HS-27A (cell line): ENCODE data around the gene CYB561D1.

Source experiments
- DNase-seq: peaks from one replicate; pipeline ENCODE4 v3.0.0-alpha.2; 2012; ENCODE audit warnings: low read depth, missing footprints

Gene CYB561D1

DNA sequence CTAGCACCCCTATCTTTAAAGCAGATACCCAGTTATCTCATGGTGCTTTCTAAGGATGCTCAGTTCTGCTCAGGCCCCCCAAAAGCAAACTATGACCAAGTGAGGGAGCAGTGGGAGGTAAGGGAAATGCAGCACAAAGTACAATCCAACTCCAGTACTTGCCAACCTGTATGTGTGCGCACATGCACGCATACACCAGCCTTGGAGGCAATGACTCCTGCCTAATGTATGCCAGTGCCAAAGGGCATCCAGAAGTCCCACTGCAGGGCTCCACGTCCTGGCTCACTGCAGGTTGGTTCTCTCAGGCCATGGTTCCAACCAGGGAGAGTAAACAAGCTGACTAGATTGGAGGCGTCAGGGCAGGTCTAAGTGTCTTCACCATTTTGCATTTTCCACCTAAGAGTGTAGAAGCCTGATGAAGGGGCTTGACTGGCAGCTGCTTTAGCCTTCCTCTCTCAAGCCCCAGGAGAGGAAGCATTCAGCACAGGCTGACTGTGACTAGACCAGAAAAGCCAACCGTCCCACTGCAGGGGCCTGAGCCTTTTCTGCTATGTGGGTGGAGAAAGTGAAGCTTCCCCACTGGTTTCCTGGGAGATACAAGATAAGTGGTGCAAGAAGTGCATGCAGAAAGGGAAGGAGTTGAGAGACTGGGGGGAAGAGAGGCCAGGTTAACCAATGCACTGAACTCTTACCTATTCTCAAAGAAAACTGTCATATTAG is 7.9 kb downstream of the CYB561D1 start:
- DNase-seq = no peak

DNA sequence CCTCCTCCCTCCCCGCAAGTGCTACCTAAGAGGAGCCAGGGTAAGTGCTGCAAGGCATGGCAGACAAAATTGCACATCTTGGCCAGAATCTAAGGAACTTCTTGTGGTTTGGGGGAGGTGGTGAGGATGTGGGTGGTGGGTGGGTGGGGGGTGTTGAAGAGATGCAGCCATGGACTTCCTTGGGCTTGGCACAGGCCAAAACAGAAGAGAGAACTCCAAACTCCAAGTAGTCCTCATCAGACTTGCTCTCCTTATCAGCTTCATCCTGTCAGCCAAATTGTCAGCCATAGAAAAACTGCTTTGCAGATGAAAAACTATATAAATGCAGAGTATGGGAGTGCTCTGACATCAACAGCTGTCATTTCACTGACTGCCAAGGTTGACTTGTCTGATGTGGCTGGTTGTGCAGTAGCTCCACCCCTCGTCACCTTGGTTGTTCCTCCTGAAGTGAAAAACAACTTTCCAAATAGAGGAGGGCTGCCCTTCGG is 8.5 kb downstream of the CYB561D1 start:
- no peak for DNase-seq

DNA sequence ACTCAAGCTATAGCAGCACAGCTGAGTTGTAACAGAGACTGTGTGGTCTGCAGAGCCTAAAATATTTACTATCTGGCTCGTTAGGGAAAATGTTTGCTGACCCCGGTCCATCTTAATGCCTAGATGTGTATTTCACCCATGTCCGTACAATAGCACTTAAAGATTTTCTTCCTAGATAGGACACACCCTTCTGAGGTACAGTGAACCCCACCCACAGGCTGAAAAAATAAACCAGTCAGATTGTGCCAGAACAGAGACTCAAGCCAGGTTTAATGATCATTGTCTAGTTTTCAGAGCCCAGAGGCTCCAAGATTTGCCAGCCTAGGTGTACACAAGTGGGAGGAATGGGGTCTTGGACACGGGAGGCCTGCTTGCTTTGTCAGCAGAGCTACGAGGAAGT is 10.0 kb downstream of the CYB561D1 start:
- DNase-seq = no peak

DNA sequence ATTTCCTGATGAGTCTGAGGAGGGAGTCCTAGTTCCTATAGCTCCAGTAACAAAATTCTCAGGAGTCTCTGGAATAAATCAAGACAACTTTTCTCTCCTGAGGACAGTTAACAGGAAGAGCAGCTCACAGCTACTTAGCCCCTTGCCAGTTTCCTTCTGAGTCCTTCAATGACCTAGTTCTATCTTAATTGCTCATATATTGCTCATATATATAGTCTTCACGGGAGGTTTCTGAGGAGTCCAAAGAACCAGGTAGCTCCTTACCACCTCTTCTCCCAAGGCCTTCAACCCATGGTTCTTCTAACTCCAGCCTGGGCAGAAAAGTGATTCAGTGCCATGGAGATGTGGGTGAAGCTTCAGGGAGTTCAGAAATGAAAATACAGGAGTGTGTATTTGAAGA is 11.1 kb downstream of the CYB561D1 start:
- DNase-seq = no peak

DNA sequence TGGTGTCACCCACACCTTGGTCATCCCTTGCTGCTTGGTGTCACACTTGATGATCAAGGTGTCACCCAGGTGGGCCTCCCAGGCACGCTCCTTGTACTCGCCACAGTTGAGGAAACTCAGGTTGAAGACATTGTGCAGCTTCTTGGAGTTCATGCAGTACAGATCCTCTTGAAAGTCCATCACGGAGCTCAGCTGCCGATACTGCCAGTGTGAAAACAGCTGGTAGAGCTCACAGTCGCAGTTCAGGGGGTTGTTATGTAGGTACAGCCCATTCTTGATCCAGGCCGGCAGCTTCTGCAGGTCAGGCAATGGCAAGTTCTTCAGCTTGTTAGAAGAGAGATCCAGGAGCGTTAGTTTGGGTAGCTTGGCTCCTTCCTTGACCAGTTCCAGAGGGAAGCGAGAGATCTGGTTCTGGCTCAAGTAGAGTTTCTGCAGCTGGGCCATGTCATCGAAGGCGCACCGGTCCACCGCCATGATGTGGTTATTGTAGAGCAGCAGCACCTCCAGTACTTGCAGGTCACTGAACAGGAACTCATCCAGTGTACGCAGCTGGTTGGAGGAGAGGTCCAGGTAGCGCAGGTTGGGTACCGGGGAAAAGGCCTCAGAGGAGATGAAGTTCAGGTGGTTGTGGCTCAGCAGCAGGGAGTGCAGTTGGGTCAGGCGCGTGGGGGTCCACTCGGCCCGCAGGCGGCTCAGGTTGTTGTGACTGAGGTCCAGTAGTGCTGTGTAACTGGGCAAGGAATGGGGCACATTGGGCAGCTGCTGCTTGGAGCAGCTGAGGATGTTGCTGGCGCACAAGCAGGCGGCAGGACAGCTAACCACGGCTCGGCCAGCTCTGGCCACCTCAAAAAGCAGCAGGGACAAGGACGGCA is 14.3 kb downstream of the CYB561D1 start:
- DNase-seq = no peak

DNA sequence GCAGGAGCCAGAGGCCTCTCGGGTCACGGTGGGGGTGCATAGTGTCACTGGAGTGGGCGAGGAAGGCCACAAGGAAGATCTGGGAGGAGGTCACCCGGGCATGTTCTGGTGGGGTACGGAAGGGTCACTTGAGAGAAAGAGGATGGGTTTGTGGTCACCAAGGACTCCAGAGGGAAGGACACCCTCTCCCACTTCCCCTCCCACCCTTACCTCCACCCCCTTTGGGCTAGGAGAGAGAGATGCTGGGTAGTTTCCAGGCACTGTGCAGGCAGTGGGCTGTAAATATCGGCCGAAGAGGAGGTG is 14.9 kb downstream of the CYB561D1 start:
- DNase-seq = no peak

DNA sequence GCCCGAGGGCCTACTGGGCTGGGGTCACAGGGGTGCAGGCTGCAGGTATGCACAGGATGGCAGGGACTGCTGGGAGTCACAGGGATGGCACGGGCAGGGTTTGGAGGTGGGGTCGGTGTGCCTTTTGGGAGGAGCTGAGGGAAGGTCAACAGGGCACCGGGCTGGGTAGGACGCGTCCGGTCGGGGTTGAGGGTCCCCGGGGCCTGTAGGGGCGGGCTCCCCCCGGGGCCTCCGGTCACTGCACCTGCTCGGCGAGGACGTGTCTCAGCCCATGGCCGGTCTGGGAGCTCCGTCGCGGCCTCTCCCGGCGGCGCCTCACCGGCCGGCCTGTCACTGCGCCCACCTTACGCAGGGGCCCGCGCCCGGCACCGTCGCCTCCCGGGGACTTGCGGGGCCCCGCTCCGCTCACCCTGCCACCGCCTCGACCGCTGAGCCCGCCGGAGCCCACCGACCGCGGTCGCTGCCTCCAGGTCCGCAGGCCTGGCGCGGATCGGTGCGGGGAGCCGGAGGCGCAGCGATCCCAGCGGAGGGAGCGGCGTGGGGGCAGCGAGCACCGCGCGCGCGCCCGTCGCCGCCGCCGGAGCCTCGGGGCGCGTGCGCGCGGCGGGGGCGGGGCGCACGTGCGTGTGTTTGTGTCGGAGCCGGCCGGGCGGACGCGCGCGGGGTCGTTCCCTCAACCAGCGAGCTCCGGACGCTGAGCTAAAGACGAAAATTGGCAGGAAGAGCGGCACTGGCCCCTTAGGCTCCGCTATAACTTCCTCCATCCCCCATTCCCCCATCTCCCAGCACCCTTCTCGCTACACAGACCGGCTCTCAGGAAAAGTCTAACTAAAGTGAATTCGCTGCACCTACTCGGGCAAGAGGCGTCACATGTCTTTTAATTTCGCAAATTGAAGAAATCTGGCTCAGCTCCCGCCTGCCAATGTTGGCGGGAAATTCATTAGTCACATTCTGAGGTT is 15.6 kb downstream of the CYB561D1 start, which contains the start of gene AMIGO1:
TSS of gene AMIGO1 (minus strand) at position 552 of the 959 bp plus-strand sequence. CDS start 815 bp downstream, outside the sequence.
- no peak for DNase-seq

DNA sequence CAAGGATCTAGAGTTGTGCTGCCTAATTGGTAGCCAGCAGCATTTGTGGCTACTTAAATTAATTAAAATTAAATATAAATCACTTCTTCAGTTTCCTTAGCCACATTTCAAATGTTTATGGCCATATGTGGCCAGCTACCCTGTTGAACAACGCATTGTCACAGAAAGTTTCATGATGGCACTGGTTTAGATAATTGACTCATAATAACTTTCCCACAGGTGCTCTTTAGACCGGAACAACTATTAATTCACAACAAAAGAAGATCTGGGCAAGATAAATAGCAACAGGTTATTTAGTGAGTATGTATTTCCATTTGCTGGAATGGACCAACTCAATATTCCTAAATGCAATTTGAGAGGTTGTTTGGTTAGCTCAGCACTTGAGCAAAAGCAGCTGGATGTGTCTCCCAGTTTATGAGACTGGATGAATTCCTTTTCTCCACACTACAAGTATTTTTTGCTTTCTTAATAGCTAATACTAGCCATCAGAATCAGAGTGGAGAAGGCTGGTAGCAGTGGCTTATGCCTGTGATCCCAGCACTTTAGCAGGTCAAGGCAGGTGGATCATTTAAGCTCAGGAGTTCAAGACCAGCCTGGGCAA is 19.3 kb downstream of the CYB561D1 start:
- DNase-seq = no peak

DNA sequence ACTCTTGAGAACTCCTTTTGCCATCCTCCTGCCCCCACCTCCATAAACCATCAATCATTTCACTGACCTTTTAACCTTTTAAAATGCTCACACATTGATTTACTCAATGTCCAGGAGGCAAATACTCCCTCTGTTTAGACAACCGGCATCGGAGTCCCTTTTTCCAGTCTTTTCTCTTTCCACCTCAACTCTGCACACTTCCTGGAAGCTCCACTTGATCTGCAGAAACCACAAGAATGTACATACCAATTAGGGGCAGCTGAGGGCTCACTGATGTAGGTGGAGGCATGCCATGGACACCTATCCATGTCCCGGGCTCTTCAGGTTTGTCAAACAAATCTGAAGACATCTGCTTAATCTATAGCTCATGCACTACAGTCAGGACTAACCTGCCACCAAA is 21.0 kb downstream of the CYB561D1 start:
- DNase-seq = no peak

DNA sequence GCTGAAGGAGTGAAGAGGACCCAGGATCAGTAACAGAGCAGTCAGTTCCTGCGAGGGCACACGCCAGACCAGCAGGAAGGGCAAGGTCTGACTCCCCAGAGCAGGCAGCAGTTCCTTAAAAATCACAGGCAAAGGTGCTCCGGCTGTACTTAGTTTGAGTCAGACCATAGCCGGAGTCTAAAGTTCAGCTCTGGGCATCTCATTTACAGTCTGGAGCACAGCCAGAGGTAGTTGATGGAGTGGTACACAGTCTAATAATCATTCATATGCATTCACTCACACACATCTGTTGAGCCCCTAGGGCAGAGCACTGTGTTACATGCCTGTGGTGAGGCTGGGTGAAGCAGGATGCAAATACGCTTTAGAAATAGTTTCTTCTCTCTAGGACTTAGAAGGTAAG is 23.0 kb downstream of the CYB561D1 start:
- no peak for DNase-seq

DNA sequence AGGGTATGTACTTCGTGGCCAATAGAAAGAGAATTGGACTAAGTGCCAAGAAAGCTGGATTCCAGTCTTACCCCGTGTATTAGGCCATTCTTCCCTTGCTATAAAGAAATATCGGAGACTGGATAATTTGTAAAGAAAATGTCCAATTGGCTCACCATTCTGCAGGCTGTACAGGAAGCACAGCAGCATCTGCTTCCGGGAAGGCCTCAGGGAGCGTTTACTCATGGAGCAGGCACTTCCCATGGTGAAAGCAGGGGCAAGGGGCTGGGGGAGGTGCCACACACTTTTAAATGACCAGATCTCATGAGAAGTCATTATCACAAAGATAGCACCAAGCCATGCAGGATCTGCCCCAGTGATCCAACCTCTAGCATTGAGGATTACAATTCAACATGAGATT is 23.4 kb downstream of the CYB561D1 start:
- DNase-seq = no peak

DNA sequence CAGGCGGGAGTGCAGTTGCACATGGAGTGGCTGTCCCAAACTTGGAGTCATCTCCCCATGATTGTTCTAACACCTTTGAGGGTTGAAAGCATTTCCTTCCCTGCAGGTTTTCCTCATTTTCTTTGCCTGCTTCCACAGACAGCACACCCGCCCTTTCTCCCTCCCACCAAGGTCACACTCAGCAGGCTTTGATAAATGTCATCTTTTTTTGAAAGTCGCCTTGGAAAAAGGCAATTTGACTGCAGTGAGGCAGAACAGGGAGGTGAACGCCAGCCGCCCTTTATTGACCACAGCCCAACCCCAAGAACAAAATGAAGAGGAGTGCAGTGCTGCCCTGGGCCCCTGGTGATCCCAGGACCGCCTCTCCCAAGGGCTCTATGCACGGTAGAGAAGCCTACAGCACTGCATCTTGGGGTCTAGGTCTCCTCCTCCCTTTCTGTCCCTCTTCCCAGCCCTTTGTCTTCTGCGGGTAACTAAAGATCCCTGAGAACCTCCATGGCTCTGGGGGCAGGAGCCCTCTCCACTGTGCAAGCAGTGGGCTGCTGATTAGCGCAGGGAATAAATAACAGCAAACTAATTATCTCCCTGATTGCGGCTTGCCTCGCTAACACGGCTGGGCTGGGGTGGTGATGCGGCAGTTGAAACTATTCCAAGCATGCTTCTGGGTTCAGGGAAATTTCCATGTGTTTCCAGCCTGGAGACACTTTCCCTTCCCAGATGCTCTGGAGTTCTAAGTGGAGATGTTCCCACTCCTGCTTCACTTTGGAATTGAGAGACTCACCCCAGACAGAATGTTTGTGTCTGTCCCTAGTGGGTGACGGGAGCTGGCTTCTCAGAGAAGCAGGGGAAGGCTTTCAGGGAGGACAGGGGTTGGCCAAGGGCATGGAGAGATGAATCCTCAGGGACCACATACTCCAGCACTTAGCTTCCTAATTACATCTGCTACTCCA is 27.4 kb downstream of the CYB561D1 start:
- DNase-seq = no peak

DNA sequence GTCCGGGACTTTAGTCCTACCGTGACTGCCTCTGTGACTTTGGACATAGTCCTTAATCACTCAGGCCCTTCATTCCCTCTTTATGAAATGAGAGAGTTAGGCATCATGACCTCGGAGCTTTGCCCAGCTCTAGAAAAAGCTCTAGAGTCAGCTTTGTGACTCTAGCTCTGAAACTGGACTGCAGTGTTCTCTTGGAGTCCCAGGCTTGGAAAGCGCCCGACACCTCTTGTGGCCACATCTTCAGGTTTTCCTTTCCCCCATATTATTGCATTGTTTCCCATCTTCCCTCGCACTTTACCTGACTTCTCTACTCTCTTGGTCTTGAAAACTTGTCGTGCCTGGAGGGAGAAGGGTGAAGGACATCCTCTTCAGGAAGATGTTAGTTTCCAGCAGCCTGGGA is 28.1 kb downstream of the CYB561D1 start:
- DNase-seq = no peak

DNA sequence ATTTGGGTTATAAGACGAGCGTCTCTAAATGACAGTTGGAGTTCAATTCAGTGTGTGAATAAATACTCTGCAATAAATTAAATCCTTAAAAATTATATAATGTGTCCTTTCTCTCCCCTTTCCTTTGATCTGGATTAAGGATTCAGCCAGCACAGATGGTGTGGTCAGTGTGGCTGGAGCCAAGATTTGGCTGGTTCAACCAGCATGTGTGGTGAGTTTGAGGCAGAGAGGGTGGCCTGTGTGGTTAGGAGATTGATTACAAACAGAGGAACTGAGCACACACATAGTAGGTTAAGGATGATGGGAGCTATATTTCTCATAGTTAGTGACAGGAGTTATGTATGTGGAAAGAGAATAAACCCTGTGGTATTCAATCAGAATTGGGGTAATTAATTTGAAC is 29.8 kb downstream of the CYB561D1 start:
- no peak for DNase-seq

DNA sequence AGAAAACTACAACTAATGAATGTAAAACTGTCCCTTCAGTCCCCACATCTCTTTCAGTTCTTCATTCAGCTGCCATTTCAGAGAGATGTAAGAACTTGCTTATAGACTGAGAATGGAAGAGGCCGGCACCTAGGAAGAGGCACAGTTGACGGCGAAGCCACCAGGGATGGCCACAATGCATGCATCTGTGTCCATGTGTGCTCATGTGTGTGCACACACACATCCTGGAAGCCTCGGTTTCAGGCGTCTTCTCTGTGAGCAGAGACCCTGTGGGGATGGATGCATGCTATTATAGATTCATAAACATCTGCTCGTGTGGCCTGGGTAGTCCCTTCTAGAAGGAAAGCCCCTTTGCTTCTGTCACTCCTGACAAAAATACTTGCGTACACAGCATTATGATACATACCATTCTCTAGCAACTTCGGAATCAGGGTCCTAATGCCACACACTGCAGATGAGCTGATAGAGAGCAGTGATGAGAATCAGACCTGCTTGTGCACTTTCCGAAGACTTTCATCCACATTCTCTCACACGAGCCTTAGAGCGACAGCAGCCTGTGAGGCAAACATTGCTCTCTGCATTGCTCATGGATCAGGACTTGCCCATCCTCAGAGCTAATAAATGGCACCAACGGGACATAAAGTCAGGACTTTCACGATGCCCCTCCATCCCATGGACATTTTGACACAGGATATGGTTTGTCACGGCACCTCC is 33.4 kb downstream of the CYB561D1 start:
- no peak for DNase-seq

DNA sequence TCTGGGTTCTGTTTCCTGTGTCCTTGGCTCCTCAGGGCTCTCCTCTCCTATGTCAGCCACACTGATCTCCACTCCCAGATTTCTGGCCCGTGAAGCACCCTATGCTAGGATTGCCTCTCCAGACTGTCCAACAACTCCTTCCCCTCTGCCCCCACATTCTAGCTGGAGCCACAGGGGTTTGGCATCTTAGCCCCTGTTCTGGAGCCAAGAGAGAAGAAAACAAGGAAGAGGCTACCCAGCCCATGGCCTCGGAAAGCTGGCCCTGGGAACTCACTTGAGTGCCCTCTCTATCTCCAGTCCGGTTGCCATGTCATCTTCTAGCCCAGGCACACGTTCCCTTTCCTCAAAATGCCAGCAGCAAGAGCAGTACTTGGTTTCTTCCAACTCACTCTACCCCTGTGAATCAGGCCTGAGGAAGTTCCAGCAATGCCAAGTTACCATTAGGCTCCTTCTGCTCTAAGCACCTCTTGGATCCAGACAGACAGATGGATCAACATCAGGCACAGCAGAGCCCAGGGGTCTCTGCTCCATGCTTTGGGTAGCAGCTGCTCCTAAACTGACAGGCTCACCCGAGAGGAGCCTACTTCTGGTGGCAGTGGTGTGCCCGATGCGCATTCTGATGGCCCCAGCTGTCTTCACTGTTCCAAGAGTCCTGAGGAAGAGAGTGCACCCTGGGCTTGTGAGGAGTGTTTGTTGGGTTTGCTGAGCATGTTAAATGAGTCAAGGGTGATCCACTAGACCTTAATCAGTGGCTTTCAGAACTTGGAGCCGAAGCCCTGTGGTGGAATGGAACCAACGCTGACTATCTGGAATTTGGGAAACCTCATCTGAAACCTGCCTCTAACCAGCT is 34.2 kb downstream of the CYB561D1 start:
- no peak for DNase-seq

DNA sequence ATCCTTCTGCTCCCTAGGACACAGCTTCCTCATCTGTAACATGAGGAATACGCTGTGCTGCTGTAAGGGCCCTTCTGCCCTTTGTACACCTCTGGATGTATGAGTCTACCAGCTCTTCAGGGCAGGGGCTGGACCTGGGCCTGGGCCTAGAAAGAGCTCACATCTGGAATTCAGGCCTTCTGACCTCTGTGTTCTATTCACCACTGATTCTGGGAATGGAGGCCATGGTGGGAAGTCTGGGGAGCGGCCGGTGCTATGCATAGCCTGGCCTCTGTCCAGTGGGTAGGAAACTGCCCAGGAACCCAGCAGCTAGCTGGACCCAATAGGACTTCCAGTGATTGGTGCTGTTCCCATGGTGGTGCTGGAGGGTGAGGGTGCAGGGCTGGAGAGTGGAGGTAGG is 34.8 kb downstream of the CYB561D1 start:
- DNase-seq = no peak

DNA sequence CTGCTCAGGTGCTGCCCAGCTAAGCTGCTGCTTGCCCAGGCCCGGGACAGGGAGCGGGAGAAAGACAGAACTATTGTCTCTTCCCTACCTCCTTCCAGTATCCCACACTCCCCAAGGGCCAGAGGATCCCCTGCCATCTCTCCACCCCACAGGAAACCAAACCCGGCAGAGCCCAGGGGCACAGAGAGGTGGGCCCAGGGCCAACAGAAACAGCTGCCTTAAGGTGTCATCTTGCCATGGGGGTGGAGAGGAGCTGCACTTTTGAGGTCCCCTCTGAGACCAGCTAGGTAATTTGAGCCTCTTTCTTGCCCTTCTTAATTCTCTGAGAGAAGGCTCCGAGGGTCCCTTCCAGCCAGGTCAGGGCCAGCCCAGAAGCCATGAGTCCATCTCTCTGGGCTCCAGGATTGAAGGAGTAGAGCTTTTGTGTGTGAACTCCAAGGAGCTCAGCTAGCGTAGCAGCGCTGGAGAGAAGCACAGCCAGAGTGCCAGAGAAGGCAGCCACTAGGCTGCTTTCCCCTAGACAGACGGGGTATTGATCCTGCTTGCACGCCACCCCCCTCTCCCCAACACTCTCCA is 36.1 kb downstream of the CYB561D1 start:
- no peak for DNase-seq
